Naive B cell (primary cell): ENCODE data around the gene NES. TPM values are rescaled to one million over a fixed set of nuclear protein-coding genes. Genes with fewer than 3 reads are reported as not detected.
A peak's percentile ranks its signal among the peaks of the same experiment; 100 is the strongest.

ENCODE experiments used
- ATAC-seq, 2 donors: fragments of 150-1000 bp; cut with Tn5 transposase; 2 replicates each; pipeline ENCODE4 v1.10.0; 2021; ENCODE audit warnings: low read depth in 2 of 2, mild to moderate bottlenecking in 2 of 2, moderate library complexity in 2 of 2
- DNase-seq: peaks from one replicate; pipeline ENCODE4 v3.0.0; 2022
- H3K27ac Mint-ChIP-seq, 6 donors: one replicate each; pipeline ENCODE4 v1.8.0; 2020 to 2022; ENCODE audit warnings: mild to moderate bottlenecking in 6 of 6, mixed read lengths in 6 of 6, moderate library complexity in 5 of 6, inconsistent platforms in 2 of 6
- H3K27me3 Mint-ChIP-seq, 3 donors: one replicate each; pipeline ENCODE4 v1.8.0; 2021 to 2022; ENCODE audit warnings: mixed read lengths in 3 of 3, mild to moderate bottlenecking in 1 of 3
- H3K36me3 Mint-ChIP-seq, 2 donors: one replicate each; pipeline ENCODE4 v1.8.0; 2020 to 2022; ENCODE audit warnings: mixed read lengths in 2 of 2, inconsistent platforms in 1 of 2, mild to moderate bottlenecking in 1 of 2
- H3K4me1 Mint-ChIP-seq, 3 donors: one replicate each; pipeline ENCODE4 v1.8.0; 2020 to 2022; ENCODE audit warnings: mixed read lengths in 3 of 3, inconsistent platforms in 1 of 3, mild to moderate bottlenecking in 1 of 3, moderate library complexity in 1 of 3
- H3K4me3 Mint-ChIP-seq, 8 donors: one replicate each; pipeline ENCODE4 v1.8.0; 2020 to 2022; ENCODE audit warnings: mild to moderate bottlenecking in 8 of 8, mixed read lengths in 8 of 8, moderate library complexity in 8 of 8, inconsistent platforms in 2 of 8
- H3K9me3 Mint-ChIP-seq, 7 donors: one replicate each; pipeline ENCODE4 v1.8.0; 2020 to 2022; ENCODE audit warnings: mixed read lengths in 7 of 7, mild to moderate bottlenecking in 5 of 7, inconsistent platforms in 2 of 7, moderate library complexity in 1 of 7
- polyA plus RNA-seq, 6 donors: library from polyadenylated mRNA; unstranded; fragments of 300-500 nt; fragmentation: Illumina TruSeq; gene quantifications; one replicate each; pipeline ENCODE4 v1.2.3, GENCODE V29; 2021; ENCODE audit warnings: low read depth in 6 of 6

Gene NES
- polyA plus RNA-seq, 6 donors from 2014 or later = not detected

GRCh38 chr1:156707417-156708217, 30.4 kb upstream of the NES start:
- Mint-ChIP-seq H3K9me3 (no peaks in the 10 kb centered on the region), H3K4me3 (peak overlapping the region in 6 of 8 donors; percentile 81 to 94 (median 88)), H3K27me3 (peaks cover 16 to 33% (median 20%) of the 10 kb centered on the region in 3 donors), H3K27ac (peak overlapping the region in 1 of 6 donors; percentile 29), H3K4me1 (peaks cover 18 to 40% (median 32%) of the 10 kb centered on the region in 3 donors), H3K36me3 (no peaks in the 10 kb centered on the region)
- DNase-seq (no peak), ATAC-seq (no peak)

DNA sequence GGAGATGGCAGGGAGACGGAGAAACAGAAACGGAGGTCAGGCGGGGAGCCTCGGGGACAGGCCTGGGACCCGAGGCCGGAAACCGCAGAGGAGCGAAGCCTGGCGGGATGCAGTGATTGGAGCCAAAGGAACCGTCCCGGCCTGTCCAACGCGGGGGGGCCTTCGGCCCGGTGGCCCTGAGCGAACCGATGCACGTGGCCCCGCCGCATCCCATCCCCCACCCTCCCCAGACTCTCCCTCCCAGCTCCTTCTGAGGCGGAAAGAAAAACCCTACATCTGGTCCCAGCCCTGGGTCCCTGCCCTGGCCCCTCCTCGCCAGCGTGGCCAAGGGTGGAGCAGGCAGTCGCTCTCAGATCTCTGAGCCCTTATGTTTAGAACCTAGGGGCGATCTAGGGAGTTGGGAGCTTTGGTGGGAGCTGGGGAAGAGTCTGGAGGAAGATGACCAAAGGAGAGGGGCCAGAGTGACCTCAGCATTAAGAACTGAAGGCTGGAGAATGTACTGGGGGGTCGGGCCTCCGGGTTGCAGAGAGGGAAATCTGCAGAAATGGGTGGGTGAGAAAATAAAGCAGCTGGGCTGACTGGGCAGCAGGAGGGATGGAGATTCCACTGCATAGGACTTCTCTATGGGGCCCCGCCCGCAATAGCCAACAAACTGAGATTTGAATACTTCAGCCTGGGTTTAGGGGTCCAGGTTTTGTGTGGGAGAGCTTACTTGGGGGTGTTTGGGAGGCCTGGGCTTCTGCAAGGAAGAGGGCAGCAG, 29.6 kb upstream of the NES start:
- ATAC-seq (peak; percentile 10 to 14), DNase-seq (no peak)
- Mint-ChIP-seq H3K27ac (peak overlapping the region in 3 of 6 donors; percentile 2 to 69 (median 20)), H3K4me1 (peaks cover 18 to 40% (median 32%) of the 10 kb centered on the region in 3 donors), H3K9me3 (no peaks in the 10 kb centered on the region), H3K4me3 (peak overlapping the region; percentile 81 to 94 (median 88)), H3K27me3 (peaks cover 17 to 36% (median 20%) of the 10 kb centered on the region in 3 donors), H3K36me3 (no peaks in the 10 kb centered on the region)

- no peaks in the 10 kb centered on the region for H3K36me3 Mint-ChIP-seq
- H3K4me3 Mint-ChIP-seq = peak overlapping the region; percentile 81 to 94 (median 88)
- peaks cover 23 to 43% (median 27%) of the 10 kb centered on the region in 3 donors for H3K27me3 Mint-ChIP-seq
- DNase-seq (peak; percentile 49), ATAC-seq (peak; percentile 72 to 74)
- H3K4me1 Mint-ChIP-seq = peaks cover 18 to 40% (median 32%) of the 10 kb centered on the region in 3 donors
- no peaks in the 10 kb centered on the region for H3K9me3 Mint-ChIP-seq
- peak overlapping the region in 3 of 6 donors; percentile 69 to 87 (median 80) for H3K27ac Mint-ChIP-seq
These were observed 28.9 kb upstream of the NES start for GRCh38 chr1:156705918-156706656.

- peak; percentile 50 for DNase-seq
- peaks cover 18 to 40% (median 32%) of the 10 kb centered on the region in 3 donors for H3K4me1 Mint-ChIP-seq
- no peaks in the 10 kb centered on the region for H3K9me3 Mint-ChIP-seq
- no peaks in the 10 kb centered on the region for H3K36me3 Mint-ChIP-seq
- H3K4me3 Mint-ChIP-seq = peak within 1 kb of the TSS; percentile 81 to 94 (median 88)
- peaks cover 23 to 50% (median 33%) of the 10 kb centered on the region in 3 donors for H3K27me3 Mint-ChIP-seq
- ATAC-seq = peak; percentile 65 to 70
- peak within 1 kb of the TSS in 4 of 6 donors; percentile 14 to 87 (median 74) for H3K27ac Mint-ChIP-seq
These were observed 28.2 kb upstream of the NES start, which contains the start of gene CRABP2 for GRCh38 chr1:156705321-156705917. Gene CRABP2 (minus strand): TSS chr1:156705583. CDS start chr1:156705446, 137 bp downstream.

DNA sequence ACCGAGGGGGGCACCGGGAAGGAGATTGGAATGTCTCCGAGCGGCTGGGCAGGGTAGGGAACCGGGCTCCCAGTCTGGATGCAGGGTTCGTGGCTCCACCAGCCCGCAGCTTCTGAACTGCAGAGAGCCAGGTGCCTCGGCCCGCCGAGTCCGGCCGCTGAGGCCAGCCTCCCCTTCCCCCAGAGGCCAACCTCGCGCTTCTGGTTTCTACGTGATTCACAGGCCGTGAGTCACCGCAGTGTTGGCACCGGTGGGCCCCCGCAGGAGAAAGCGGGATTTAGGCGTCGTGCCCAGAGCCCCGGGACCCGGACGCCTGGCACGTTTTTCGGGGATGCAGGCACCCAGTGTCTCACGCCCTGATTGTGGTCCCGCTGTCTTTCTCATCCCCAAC, 27.7 kb upstream of the NES start:
- Mint-ChIP-seq H3K27ac (peak overlapping the region in 1 of 6 donors; percentile 14), H3K4me1 (peaks cover 18 to 40% (median 32%) of the 10 kb centered on the region in 3 donors), H3K27me3 (peaks cover 24 to 54% (median 37%) of the 10 kb centered on the region in 3 donors), H3K4me3 (peak overlapping the region; percentile 54 to 94 (median 88)), H3K9me3 (no peaks in the 10 kb centered on the region), H3K36me3 (no peaks in the 10 kb centered on the region)
- ATAC-seq = no peak
- no peak for DNase-seq

DNA sequence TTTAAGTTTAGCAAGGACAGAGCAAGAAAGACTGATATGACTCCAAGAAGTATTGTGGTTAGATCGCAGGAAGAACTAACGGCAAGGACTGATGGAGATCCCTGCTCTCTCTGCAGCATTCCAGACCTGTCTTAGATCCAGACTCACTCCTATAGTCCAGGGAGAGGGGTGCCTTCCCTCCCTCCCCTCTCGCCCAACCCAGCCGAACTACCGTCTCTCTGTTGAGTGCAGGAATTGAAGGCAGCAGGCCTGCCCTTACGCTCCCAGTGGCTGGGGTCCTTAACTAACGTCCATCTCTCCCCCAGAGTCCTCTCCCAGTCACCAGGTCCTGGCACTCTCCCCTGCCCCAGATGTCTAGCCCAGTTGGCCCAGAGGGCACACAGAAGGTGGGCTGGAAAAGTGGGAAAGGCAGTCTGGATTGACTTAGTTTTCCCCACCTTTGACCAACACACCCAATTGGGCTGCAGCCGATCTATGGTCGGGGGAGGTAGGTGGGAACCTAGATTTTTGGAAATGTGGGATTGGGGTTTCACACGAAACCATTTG, 27.0 kb upstream of the NES start:
- H3K9me3 Mint-ChIP-seq = no peaks in the 10 kb centered on the region
- peaks cover 0 to 1% of the 10 kb centered on the region in 2 donors for H3K36me3 Mint-ChIP-seq
- peaks cover 31 to 60% (median 44%) of the 10 kb centered on the region in 3 donors for H3K27me3 Mint-ChIP-seq
- no peak for DNase-seq
- H3K4me1 Mint-ChIP-seq = peaks cover 18 to 40% (median 32%) of the 10 kb centered on the region in 3 donors
- peak overlapping the region; percentile 3 to 94 (median 84) for H3K4me3 Mint-ChIP-seq
- ATAC-seq = no peak
- H3K27ac Mint-ChIP-seq = no peak overlapping the region

- H3K27ac Mint-ChIP-seq = no peak overlapping the region
These were observed 26.5 kb upstream of the NES start for GRCh38 chr1:156703741-156704140.

DNA sequence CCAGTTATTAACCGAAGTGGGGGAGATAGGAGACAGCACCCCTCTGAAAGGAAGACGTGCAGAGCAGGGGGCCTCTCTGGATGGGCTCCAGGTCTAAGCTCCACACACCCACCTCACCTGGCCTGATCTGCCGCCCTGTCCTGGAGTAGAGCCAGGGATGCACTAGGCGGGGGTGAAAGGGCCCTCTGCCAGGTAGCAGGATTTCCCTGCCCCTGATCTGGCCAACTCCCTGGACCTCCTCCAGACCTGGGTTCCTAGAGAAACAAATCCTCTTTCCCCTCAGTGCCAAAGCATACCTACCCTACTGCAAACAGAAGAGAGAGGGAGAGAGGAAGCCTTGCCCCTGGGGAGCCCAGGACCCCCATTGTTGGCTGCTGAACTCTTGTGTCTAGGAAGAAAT, 26.1 kb upstream of the NES start:
- Mint-ChIP-seq H3K27ac (peak overlapping the region in 1 of 6 donors; percentile 69), H3K27me3 (peaks cover 39 to 67% (median 52%) of the 10 kb centered on the region in 3 donors), H3K9me3 (no peaks in the 10 kb centered on the region), H3K36me3 (peaks cover 0 to 9% of the 10 kb centered on the region in 2 donors), H3K4me1 (peaks cover 18 to 40% (median 31%) of the 10 kb centered on the region in 3 donors), H3K4me3 (peak overlapping the region in 1 of 8 donors; percentile 94)
- ATAC-seq (no peak), DNase-seq (no peak)

More at GRCh38 chr1:156703741-156704140, 26.5 kb upstream of the NES start:
- Mint-ChIP-seq H3K27me3 (peaks cover 36 to 64% (median 49%) of the 10 kb centered on the region in 3 donors), H3K4me3 (peak overlapping the region in 5 of 8 donors; percentile 26 to 94 (median 54)), H3K4me1 (peaks cover 18 to 40% (median 32%) of the 10 kb centered on the region in 3 donors), H3K36me3 (peaks cover 0 to 6% of the 10 kb centered on the region in 2 donors), H3K9me3 (no peaks in the 10 kb centered on the region)
- ATAC-seq (no peak), DNase-seq (no peak)

- peak overlapping the region in 1 of 6 donors; percentile 92 for H3K27ac Mint-ChIP-seq
- peaks cover 0 to 19% of the 10 kb centered on the region in 2 donors for H3K36me3 Mint-ChIP-seq
- H3K4me3 Mint-ChIP-seq = no peak overlapping the region
- H3K9me3 Mint-ChIP-seq = no peaks in the 10 kb centered on the region
- H3K27me3 Mint-ChIP-seq = peaks cover 53 to 84% (median 70%) of the 10 kb centered on the region in 3 donors
- ATAC-seq = no peak
- H3K4me1 Mint-ChIP-seq = peaks cover 6 to 27% (median 20%) of the 10 kb centered on the region in 3 donors
- no peak for DNase-seq
These were observed 23.7 kb upstream of the NES start for GRCh38 chr1:156700736-156701531.

DNA sequence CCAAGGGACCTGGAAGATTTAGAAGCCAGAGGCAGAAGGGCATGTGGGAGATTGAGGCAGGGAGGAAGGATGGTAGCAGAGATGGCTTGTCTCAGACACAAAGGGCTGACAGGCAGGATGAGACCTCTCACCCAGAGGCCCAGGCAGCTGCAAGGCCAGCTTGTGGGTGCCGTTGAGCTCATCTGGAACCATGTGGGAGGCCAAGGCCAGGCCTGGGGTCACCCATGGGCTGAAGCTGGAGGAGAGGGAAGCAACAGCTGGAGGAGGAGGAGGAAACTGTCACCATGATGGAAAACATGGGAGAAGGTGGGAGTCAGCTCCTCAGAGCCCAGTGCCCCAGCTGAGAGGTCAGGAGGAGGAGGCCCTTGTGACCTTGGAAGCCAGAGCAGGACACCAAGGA, 21.8 kb upstream of the NES start:
- Mint-ChIP-seq H3K27ac (no peak overlapping the region), H3K36me3 (peaks cover 0 to 26% of the 10 kb centered on the region in 2 donors), H3K4me3 (no peak overlapping the region), H3K4me1 (peaks cover 0 to 8% (median 2%) of the 10 kb centered on the region in 3 donors), H3K9me3 (no peaks in the 10 kb centered on the region), H3K27me3 (peaks cover 47 to 78% (median 72%) of the 10 kb centered on the region in 3 donors)
- DNase-seq (no peak), ATAC-seq (no peak)

DNA sequence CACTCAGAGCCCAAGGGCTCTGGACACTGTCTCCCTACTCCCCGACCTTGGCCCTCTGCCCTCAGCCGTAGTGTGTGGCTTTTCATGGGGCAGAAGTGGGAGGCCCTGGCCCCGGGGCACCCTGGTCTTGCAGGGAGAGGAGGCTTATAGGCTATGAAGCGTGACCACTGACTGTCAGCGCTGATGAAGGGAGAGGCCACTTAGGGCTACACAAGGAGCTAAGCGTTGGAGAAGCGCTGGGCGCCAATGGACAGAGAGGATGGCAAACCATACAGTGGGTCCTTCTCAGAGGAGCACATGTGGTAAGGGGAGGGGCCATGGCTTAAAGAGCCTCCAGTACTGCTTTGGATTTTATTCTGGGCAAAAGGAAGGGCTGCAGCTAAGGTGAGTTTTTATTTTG, 20.3 kb upstream of the NES start:
- peaks cover 46 to 78% (median 74%) of the 10 kb centered on the region in 3 donors for H3K27me3 Mint-ChIP-seq
- H3K36me3 Mint-ChIP-seq = peaks cover 0 to 26% of the 10 kb centered on the region in 2 donors
- no peaks in the 10 kb centered on the region for H3K9me3 Mint-ChIP-seq
- H3K4me3 Mint-ChIP-seq = peak overlapping the region in 1 of 8 donors; percentile 56
- no peak overlapping the region for H3K27ac Mint-ChIP-seq
- ATAC-seq = no peak
- peaks cover 5 to 12% (median 7%) of the 10 kb centered on the region in 3 donors for H3K4me1 Mint-ChIP-seq
- no peak for DNase-seq
